SU-DHL-6 (cell line): ENCODE measurements around the gene SMIM5.

Source experiments
- H2AFZ ChIP-seq: fragments of 200-600 bp; sonication (generic); 2 replicates; pipeline ENCODE4 v1.6.1; 2014; ENCODE audit warnings: low read depth, mild to moderate bottlenecking, moderate library complexity, mixed read lengths, antibody characterized with exemption, low read length; ENCODE audit not compliant: severe bottlenecking
- H3F3A ChIP-seq: fragments of 200-600 bp; shearing (Covaris generic); 2 replicates; pipeline ENCODE4 v1.6.0; 2016; ENCODE audit warnings: antibody characterized with exemption, mild to moderate bottlenecking; ENCODE audit not compliant: insufficient read depth
- H3K27ac ChIP-seq: fragments of 200-600 bp; sonication (generic); 2 replicates; pipeline ENCODE4 v1.5.1; 2016; ENCODE audit warnings: low read depth, mild to moderate bottlenecking, low read length, moderate library complexity, mixed read lengths
- H3K27me3 ChIP-seq: fragments of 200-600 bp; sonication (generic), shearing (Covaris generic); 2 replicates; pipeline ENCODE4 v1.6.0; 2014; ENCODE audit warnings: mild to moderate bottlenecking, low read length
- H3K36me3 ChIP-seq: fragments of 200-600 bp; sonication (generic); 2 replicates; pipeline ENCODE4 v1.6.1; 2014; ENCODE audit warnings: mild to moderate bottlenecking, low read length, mixed read lengths
- H3K4me2 ChIP-seq: fragments of 300-600, 200-600 bp; shearing (Covaris generic), sonication (generic); 2 replicates; pipeline ENCODE4 v1.6.0; 2014; ENCODE audit warnings: low read length, low read depth, mild to moderate bottlenecking; ENCODE audit not compliant: poor library complexity, severe bottlenecking
- H3K4me3 ChIP-seq: fragments of 200-600 bp; sonication (generic); 2 replicates; pipeline ENCODE4 v1.5.1; 2014; ENCODE audit warnings: antibody characterized with exemption, low read length, mild to moderate bottlenecking, mixed read lengths; ENCODE audit not compliant: insufficient read depth, poor library complexity, severe bottlenecking
- H3K79me2 ChIP-seq: fragments of 200-600 bp; sonication (generic); 2 replicates; pipeline ENCODE4 v1.6.1; 2014; ENCODE audit warnings: mild to moderate bottlenecking, low read length, moderate library complexity; ENCODE audit not compliant: insufficient read depth
- H3K9ac ChIP-seq: fragments of 200-600 bp; sonication (generic); 2 replicates; pipeline ENCODE4 v1.7.0; 2014; ENCODE audit warnings: mild to moderate bottlenecking, low read length
- H3K9me2 ChIP-seq: fragments of 200-600 bp; sonication (generic); replicated peaks from 2 replicates; pipeline ENCODE4 v1.6.1; 2014; ENCODE audit warnings: low read length; ENCODE audit not compliant: insufficient read depth
- H3K9me3 ChIP-seq: fragments of 200-600 bp; sonication (generic); 2 replicates; pipeline ENCODE4 v1.6.1; 2014; ENCODE audit warnings: low read length, mixed read lengths; ENCODE audit not compliant: insufficient read depth
- H4K20me1 ChIP-seq: fragments of 200-600 bp; sonication (generic); 2 replicates; pipeline ENCODE4 v1.6.1; 2014; ENCODE audit warnings: low read depth, mild to moderate bottlenecking, antibody characterized with exemption, low read length, moderate library complexity, mixed read lengths
- EZH2phosphoT487 ChIP-seq: fragments of 200-600 bp; sonication (generic), shearing (Covaris generic); conservative IDR thresholded peaks from 2 replicates; pipeline ENCODE4 v1.6.1; 2018; ENCODE audit warnings: mild to moderate bottlenecking, antibody characterized with exemption, low read length, moderate library complexity, mixed read lengths
- TF ChIP-seq, protein P1 (sequence below): fragments of 200-600 bp; sonication (generic); IDR thresholded peaks from one replicate; pipeline ENCODE4 v1.5.1; 2017; ENCODE audit warnings: antibody characterized with exemption, mild to moderate bottlenecking, low read length, moderate library complexity; ENCODE audit not compliant: insufficient read depth, poor library complexity, severe bottlenecking

Gene SMIM5

GRCh38 chr17:75632863-75633485, at the start of gene SMIM5:
Gene SMIM5, plus strand, starts transcription at chr17:75633434. Its CDS starts 6,768 bp downstream, at chr17:75640202.
- Histone ChIP-seq H2AFZ (no peak within 1 kb of the TSS), H3K9me3 (no peaks in the 10 kb centered on the region), H3K4me2 (no peak within 1 kb of the TSS), H3K4me3 (no peak within 1 kb of the TSS), H4K20me1 (no peaks in the 10 kb centered on the region), H3K9ac (0 out of 2 replicates have a peak within 1 kb of the TSS, but pooled peaks have one; percentile 4), H3K79me2 (no peaks in the 10 kb centered on the region), H3K36me3 (no peaks in the 10 kb centered on the region), H3K27me3 (no peaks in the 10 kb centered on the region), H3K27ac (no peak within 1 kb of the TSS), H3F3A (no peaks in the 10 kb centered on the region), H3K9me2 (no peaks in the 10 kb centered on the region)
- TF ChIP-seq EZH2phosphoT487: no peak
- TF ChIP-seq, protein P1, sequence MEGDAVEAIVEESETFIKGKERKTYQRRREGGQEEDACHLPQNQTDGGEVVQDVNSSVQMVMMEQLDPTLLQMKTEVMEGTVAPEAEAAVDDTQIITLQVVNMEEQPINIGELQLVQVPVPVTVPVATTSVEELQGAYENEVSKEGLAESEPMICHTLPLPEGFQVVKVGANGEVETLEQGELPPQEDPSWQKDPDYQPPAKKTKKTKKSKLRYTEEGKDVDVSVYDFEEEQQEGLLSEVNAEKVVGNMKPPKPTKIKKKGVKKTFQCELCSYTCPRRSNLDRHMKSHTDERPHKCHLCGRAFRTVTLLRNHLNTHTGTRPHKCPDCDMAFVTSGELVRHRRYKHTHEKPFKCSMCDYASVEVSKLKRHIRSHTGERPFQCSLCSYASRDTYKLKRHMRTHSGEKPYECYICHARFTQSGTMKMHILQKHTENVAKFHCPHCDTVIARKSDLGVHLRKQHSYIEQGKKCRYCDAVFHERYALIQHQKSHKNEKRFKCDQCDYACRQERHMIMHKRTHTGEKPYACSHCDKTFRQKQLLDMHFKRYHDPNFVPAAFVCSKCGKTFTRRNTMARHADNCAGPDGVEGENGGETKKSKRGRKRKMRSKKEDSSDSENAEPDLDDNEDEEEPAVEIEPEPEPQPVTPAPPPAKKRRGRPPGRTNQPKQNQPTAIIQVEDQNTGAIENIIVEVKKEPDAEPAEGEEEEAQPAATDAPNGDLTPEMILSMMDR: peak; percentile 86

DNA sequence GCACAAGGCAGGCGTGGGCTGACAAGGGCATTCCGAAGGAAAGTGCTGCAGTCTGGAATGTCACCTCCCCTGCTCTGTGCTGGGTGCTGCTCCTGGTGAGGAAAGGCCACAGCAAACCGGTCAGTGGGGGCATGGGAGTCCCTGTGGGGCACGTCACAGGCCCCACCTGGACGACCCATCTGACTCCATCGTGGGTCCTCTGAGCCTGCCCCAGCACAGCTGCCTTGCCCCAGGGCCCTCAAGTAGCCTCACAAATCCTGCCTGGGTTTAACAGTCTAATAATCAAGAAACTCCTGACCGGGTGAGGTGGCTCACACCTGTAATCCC, 48.4 kb upstream of the SMIM5 start:
- Histone ChIP-seq H3K27ac (no peak overlapping the region), H3F3A (no peaks in the 10 kb centered on the region), H3K4me2 (no peak overlapping the region), H3K27me3 (no peaks in the 10 kb centered on the region), H2AFZ (no peak overlapping the region), H4K20me1 (no peaks in the 10 kb centered on the region), H3K9ac (no peak overlapping the region), H3K36me3 (no peaks in the 10 kb centered on the region), H3K79me2 (no peaks in the 10 kb centered on the region), H3K9me2 (no peaks in the 10 kb centered on the region), H3K4me3 (no peak overlapping the region), H3K9me3 (no peaks in the 10 kb centered on the region)
- no peak for TF ChIP-seq EZH2phosphoT487
- TF ChIP-seq, protein P1: no peak

- peak within 1 kb of the TSS; percentile 53 for H3K4me2 ChIP-seq
- TF ChIP-seq, protein P1: no peak
- no peak for TF ChIP-seq EZH2phosphoT487
- H4K20me1 ChIP-seq: no peaks in the 10 kb centered on the region
- no peak within 1 kb of the TSS for H3K4me3 ChIP-seq
- H3K9me3 ChIP-seq: no peaks in the 10 kb centered on the region
- no peaks in the 10 kb centered on the region for H3K9me2 ChIP-seq
- H3K27ac ChIP-seq: no peak within 1 kb of the TSS
- no peak within 1 kb of the TSS for H3K9ac ChIP-seq
- H3K27me3 ChIP-seq: no peaks in the 10 kb centered on the region
- no peaks in the 10 kb centered on the region for H3K36me3 ChIP-seq
- H3K79me2 ChIP-seq: no peaks in the 10 kb centered on the region
- H2AFZ ChIP-seq: no peak within 1 kb of the TSS
- H3F3A ChIP-seq: 0 out of 2 replicates have a peak, but pooled peaks cover 6% of the 10 kb centered on the region
Observed at GRCh38 chr17:75587675-75588595, 45.3 kb upstream of the SMIM5 start, which contains the start of gene MYO15B. Gene MYO15B, plus strand, starts transcription at chr17:75587800. Its CDS starts 258 bp downstream, at chr17:75588058.
